HG03025 (cell line): ENCODE results near the gene CLDN34.

Experiments used
- ATAC-seq: cut with Tn5 transposase; IDR thresholded peaks from one replicate; pipeline ENCODE4 v1.9.1; 2021; ENCODE audit warnings: mild to moderate bottlenecking, moderate library complexity; ENCODE audit not compliant: unreplicated experiment, low FRiP score

CLDN34 gene

DNA sequence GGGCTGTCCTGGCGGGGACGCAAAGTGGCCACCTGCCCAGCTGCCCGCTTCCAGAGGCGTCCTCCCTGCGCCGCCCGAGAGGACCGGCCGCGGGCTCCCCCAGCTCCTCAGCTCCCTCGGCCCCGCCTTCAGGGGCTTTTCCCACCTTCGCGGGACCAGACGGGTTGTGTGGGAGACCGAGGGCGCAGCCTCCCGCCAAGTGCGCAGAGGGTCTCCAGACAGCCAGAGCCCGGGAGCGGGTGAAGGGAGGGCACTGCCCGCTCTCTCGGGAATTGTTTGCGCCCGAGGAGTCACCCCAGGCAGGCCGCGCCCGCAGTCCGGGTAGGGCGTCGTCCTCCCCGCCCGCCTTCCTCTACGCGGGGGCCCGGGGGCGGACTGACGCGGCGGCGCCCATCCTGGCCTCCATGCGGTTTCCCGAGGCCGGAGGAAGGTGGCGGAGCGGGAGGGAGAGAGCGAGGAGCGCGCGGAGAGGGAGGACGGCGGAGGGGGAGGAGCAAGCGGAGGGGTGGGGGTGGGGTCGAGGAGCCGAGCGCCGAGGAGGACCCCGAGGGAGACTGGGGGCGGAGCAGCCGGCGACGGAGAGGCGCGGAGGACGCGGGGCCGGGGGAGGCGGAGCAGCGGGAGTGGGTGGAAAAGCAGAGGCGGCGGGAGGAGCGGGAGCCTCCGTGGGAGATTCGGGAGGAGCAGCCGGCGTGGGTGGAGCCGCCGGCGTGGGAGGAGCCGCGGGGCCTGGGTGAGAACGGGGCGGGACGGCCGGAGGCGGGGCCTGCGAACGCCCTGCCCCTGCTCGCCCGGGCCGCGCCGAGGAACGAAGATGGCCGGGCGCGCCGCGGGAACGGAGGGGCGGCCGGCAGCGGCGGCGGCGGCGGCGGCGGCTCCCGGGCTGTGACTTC is 47.5 kb downstream of the CLDN34 start:
- ATAC-seq: peak; percentile 89

DNA sequence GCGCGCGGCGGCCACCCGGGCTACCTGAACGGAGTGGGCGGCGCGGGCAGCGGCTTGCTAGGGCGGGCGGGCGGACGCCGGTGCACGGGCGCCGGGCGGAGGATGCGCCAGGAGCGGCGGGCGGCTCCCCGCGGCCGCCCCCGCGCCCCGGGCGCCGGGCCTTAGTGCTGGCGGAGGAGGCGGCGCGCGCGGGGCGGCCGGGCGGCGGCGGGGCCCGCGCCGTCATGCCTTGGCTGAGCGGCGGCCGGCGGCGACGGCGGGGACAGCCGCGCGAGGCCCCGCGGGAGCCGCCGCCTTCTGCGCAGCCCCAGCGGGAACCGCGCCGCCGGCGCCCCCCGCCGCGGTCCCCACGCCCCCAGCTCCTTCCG is 48.2 kb downstream of the CLDN34 start:
- peak; percentile 14 for ATAC-seq

GRCh38 chrX:10015723-10016518 is 48.8 kb downstream of the CLDN34 start:
- ATAC-seq: no peak

DNA sequence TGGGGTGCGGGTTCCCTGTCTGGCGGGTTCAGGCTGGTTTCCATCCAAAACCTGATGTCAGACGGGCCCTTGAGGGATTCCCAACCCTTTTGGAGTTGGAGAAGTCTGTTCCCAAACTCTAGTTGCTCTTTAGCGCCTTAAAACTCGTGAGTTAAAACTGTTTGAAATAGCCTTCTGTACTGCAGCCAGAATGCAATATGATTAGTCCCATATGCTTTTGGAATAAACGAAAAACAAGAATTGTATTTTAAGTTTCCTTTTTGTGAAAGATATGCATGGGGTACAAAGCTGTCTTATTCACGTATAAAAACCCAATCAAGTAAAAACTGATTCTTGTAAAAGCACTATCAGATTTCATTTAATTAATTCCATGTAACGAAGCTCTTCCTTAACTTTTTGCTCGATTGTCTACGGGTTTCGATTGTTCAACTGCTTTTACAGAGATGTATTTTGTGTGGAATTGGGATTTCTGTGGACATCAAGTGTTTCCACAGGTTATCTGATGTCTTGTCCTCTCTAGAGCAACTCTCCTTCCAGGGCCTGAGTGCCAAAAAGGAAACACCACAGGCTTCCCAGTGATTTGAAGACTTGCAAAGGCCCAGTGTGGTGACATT is 49.5 kb downstream of the CLDN34 start:
- no peak for ATAC-seq

DNA sequence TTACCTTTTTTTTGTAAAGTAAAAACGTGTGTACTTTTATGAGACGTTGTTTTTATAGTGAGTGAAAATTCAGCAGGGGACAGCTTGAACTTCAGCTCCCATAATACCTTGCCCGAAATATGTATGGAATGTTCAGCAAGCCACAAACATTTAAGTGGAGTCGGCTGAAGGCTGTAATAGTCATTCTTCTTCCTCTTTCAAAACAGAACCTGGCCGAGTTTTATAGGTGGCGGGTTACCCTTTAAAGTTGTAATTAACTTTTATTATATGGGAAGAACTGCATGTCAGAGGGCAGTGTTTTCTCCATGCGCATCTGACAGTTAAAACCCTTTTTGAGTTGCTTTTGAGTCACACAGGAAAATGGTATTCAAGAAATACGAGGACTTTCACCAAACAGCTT is 50.7 kb downstream of the CLDN34 start:
- ATAC-seq: no peak
